ENCODE measurements around the gene BMPR2.

Gene BMPR2

DNA sequence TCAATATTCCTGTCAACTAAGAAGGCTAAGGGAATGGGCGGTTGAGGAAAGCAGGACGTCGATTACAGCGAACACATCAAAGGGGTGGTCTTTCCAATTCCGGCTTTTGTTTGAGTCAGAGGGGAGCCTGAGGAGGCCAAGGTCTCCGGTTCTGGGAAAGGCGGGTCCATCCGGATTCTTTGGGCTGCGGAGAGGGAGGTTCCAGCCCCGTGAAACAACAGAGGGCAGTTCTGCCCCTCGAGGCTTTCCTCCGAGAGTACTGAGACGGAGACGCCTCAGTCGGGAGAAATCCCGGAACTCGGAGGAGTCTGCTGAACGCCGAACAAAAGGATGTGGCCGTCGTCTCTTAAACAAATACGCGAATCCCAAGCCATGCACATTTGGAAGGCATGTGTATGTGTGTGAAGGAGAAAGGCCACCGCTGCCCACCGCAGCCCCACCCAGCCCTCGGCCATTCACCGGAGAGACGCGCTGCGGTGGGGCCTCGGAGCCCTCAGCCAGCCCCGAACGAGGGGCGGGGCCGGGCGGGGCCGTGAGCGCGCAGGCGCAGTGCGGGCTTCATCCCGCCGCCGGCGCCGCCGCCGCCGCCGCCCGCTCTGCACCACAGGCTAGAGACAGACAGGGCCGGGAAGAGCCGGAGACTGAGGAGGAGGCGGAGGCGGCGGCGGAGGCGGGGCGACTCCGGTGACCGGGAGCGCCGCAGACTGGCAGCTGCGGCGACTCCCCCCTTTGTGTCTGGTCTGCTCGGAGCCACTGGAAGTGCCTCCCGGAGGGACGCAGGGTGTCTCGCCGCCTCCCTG, at the start of gene BMPR2:
Gene BMPR2 (plus strand): TSS at position 719 of the 800 bp plus-strand sequence. CDS start 1,148 bp downstream, outside the sequence.
- H3K9me3 ChIP-seq (ENCODE audit: insufficient read depth, low read depth, low read length), result no peaks in the 10 kb centered on the region
- peak within 1 kb of the TSS; percentile 79 for H3K4me2 ChIP-seq (ENCODE audit: low read depth, low read length, poor library complexity, severe bottlenecking)
- peaks cover 23% of the 10 kb centered on the region for H3K4me1 ChIP-seq (ENCODE audit: insufficient read depth, low read length, poor library complexity, severe bottlenecking)
- H3K27me3 ChIP-seq (ENCODE audit: insufficient read depth, low read length, poor library complexity, severe bottlenecking), result no peaks in the 10 kb centered on the region
- 0 out of 2 replicates have a peak, but pooled peaks cover 3% of the 10 kb centered on the region for H3F3A ChIP-seq (ENCODE audit: low read depth)
- H3K36me3 ChIP-seq (ENCODE audit: insufficient read depth, low read length), result no peaks in the 10 kb centered on the region
- H3K79me2 ChIP-seq (ENCODE audit: insufficient read depth, low read length), result peaks cover 54% of the 10 kb centered on the region
- H3K9ac ChIP-seq (ENCODE audit: low read depth, low read length, poor library complexity, severe bottlenecking), result peak within 1 kb of the TSS; percentile 81
- H2AFZ ChIP-seq (ENCODE audit: low read length), result peak within 1 kb of the TSS; percentile 97
- H3K9me2 ChIP-seq (replicated peaks; ENCODE audit: low read depth, low read length), result no peaks in the 10 kb centered on the region
- TF ChIP-seq EZH2phosphoT487 (IDR thresholded peaks at IDR 0.05; ENCODE audit: borderline replicate concordance), result no peak
- TF ChIP-seq, protein P1, sequence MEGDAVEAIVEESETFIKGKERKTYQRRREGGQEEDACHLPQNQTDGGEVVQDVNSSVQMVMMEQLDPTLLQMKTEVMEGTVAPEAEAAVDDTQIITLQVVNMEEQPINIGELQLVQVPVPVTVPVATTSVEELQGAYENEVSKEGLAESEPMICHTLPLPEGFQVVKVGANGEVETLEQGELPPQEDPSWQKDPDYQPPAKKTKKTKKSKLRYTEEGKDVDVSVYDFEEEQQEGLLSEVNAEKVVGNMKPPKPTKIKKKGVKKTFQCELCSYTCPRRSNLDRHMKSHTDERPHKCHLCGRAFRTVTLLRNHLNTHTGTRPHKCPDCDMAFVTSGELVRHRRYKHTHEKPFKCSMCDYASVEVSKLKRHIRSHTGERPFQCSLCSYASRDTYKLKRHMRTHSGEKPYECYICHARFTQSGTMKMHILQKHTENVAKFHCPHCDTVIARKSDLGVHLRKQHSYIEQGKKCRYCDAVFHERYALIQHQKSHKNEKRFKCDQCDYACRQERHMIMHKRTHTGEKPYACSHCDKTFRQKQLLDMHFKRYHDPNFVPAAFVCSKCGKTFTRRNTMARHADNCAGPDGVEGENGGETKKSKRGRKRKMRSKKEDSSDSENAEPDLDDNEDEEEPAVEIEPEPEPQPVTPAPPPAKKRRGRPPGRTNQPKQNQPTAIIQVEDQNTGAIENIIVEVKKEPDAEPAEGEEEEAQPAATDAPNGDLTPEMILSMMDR (conservative IDR thresholded peaks at IDR 0.05; ENCODE audit: low read length), result no peak
- H3K4me3 ChIP-seq (ENCODE audit: low read length, poor library complexity, severe bottlenecking), result peak within 1 kb of the TSS; percentile 99
- peaks cover 28% of the 10 kb centered on the region for H4K20me1 ChIP-seq (ENCODE audit: insufficient read depth, low read length, poor library complexity, severe bottlenecking)

DNA sequence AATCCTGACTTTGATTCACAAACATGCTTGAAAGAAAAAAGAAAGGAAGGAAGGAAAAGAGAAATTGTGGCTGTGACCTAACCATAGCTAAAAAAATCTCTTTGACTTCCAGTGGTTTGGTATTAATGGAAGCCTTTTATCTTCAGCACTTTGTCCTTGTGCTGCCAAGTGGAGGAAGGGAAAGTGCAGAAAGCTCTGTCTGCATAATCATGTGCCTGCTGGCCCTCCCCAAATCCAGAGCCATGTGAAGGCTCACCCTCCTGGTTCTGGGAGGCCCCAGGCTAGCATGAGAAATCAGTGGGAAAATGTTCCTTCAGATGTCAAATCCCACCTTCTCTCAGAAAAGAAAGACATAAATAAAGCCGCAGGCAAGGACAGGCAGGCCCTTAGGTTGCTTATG, 48.3 kb upstream of the BMPR2 start:
- Histone ChIP-seq H3K36me3 (ENCODE audit: insufficient read depth, low read length) (no peaks in the 10 kb centered on the region), H3K79me2 (ENCODE audit: insufficient read depth, low read length) (no peaks in the 10 kb centered on the region), H4K20me1 (ENCODE audit: insufficient read depth, low read length, poor library complexity, severe bottlenecking) (no peaks in the 10 kb centered on the region), H3K9ac (ENCODE audit: low read depth, low read length, poor library complexity, severe bottlenecking) (no peak overlapping the region), H3K9me3 (ENCODE audit: insufficient read depth, low read depth, low read length) (no peaks in the 10 kb centered on the region), H2AFZ (ENCODE audit: low read length) (no peak overlapping the region), H3F3A (ENCODE audit: low read depth) (no peaks in the 10 kb centered on the region), H3K4me1 (ENCODE audit: insufficient read depth, low read length, poor library complexity, severe bottlenecking) (no peaks in the 10 kb centered on the region), H3K4me2 (ENCODE audit: low read depth, low read length, poor library complexity, severe bottlenecking) (no peak overlapping the region), H3K27me3 (ENCODE audit: insufficient read depth, low read length, poor library complexity, severe bottlenecking) (no peaks in the 10 kb centered on the region), H3K4me3 (ENCODE audit: low read length, poor library complexity, severe bottlenecking) (no peak overlapping the region), H3K9me2 (replicated peaks; ENCODE audit: low read depth, low read length) (no peaks in the 10 kb centered on the region)
- no peak for TF ChIP-seq EZH2phosphoT487 (IDR thresholded peaks at IDR 0.05; ENCODE audit: borderline replicate concordance)
- TF ChIP-seq, protein P1 (conservative IDR thresholded peaks at IDR 0.05; ENCODE audit: low read length), result no peak

GRCh38 chr2:202335791-202336467, 40.2 kb upstream of the BMPR2 start:
- Histone ChIP-seq H3K9ac (ENCODE audit: low read depth, low read length, poor library complexity, severe bottlenecking) (no peak overlapping the region), H2AFZ (ENCODE audit: low read length) (no peak overlapping the region), H4K20me1 (ENCODE audit: insufficient read depth, low read length, poor library complexity, severe bottlenecking) (no peaks in the 10 kb centered on the region), H3K4me1 (ENCODE audit: insufficient read depth, low read length, poor library complexity, severe bottlenecking) (peaks cover 7% of the 10 kb centered on the region), H3K9me3 (ENCODE audit: insufficient read depth, low read depth, low read length) (no peaks in the 10 kb centered on the region), H3K4me3 (ENCODE audit: low read length, poor library complexity, severe bottlenecking) (no peak overlapping the region), H3F3A (ENCODE audit: low read depth) (no peaks in the 10 kb centered on the region), H3K4me2 (ENCODE audit: low read depth, low read length, poor library complexity, severe bottlenecking) (no peak overlapping the region), H3K79me2 (ENCODE audit: insufficient read depth, low read length) (no peaks in the 10 kb centered on the region), H3K36me3 (ENCODE audit: insufficient read depth, low read length) (no peaks in the 10 kb centered on the region), H3K9me2 (replicated peaks; ENCODE audit: low read depth, low read length) (no peaks in the 10 kb centered on the region), H3K27me3 (ENCODE audit: insufficient read depth, low read length, poor library complexity, severe bottlenecking) (no peaks in the 10 kb centered on the region)
- no peak for TF ChIP-seq EZH2phosphoT487 (IDR thresholded peaks at IDR 0.05; ENCODE audit: borderline replicate concordance)
- TF ChIP-seq, protein P1 (conservative IDR thresholded peaks at IDR 0.05; ENCODE audit: low read length), result no peak

Data from Loucy (cell line).